ENCODE results near the gene RBFOX2.
A peak's percentile ranks its signal among the peaks of the same experiment; 100 is the strongest.
"Not testable (repeated sequence)": the region's sequence is repeated elsewhere in the genome, so short reads cannot be mapped to it uniquely, and the experiment has no call there.

RBFOX2 gene

GRCh38 chr22:35740616-35741015, 288.0 kb downstream of the RBFOX2 start:
- TF ChIP-seq CTCF (conservative IDR thresholded peaks at IDR 0.05), result no peak
- no peak overlapping the region for H3K27ac ChIP-seq

- no peak overlapping the region for H3K27ac ChIP-seq
- TF ChIP-seq CTCF (conservative IDR thresholded peaks at IDR 0.05), result 0 out of 2 replicates have a peak, but pooled peaks have one; percentile 10
Measured at GRCh38 chr22:35739931-35740380, 288.7 kb downstream of the RBFOX2 start.

- H3K27ac ChIP-seq, result no peak overlapping the region
- peak; percentile 35 for TF ChIP-seq CTCF (conservative IDR thresholded peaks at IDR 0.05)
Measured at GRCh38 chr22:35739076-35739930, 289.3 kb downstream of the RBFOX2 start.

- not testable (repeated sequence) for H3K27ac ChIP-seq
Measured at GRCh38 chr22:35737886-35738285, 290.7 kb downstream of the RBFOX2 start.

- TF ChIP-seq CTCF (conservative IDR thresholded peaks at IDR 0.05), result no peak
Measured at GRCh38 chr22:35736701-35737100, 291.9 kb downstream of the RBFOX2 start.

GRCh38 chr22:35736166-35736565, 292.5 kb downstream of the RBFOX2 start:
- no peak for TF ChIP-seq CTCF (conservative IDR thresholded peaks at IDR 0.05)
- no peak overlapping the region for H3K27ac ChIP-seq

More at GRCh38 chr22:35736701-35737100, 291.9 kb downstream of the RBFOX2 start:
- no peak overlapping the region for H3K27ac ChIP-seq

- TF ChIP-seq CTCF (conservative IDR thresholded peaks at IDR 0.05), result no peak
- no peak overlapping the region for H3K27ac ChIP-seq
Measured at GRCh38 chr22:35735542-35735941, 293.1 kb downstream of the RBFOX2 start.

- TF ChIP-seq CTCF (conservative IDR thresholded peaks at IDR 0.05), result no peak
- no peak overlapping the region for H3K27ac ChIP-seq
Measured at GRCh38 chr22:35734517-35734827, 294.2 kb downstream of the RBFOX2 start.
